Stimulated activated effector memory CD8-positive, alpha-beta T cell treated with anti-CD3 and anti-CD28 coated beads, Interleukin-12 subunit alpha, Interleukin-12 subunit beta, amount 100 ng/mL, for 72 hours (primary cell): ENCODE results near the gene CSF1.
"Not testable (repeated sequence)": the region's sequence is repeated elsewhere in the genome, so short reads cannot be mapped to it uniquely, and the experiment has no call there.

Experiments used
- ATAC-seq: fragments of 150-1000 bp; cut with Tn5 transposase; 2 replicates; pipeline ENCODE4 v1.10.0; 2021
- DNase-seq, 2 donors: peaks; one replicate each; pipeline ENCODE4 v3.0.0; 2021 to 2022; ENCODE audit warnings: low spot score in 2 of 2
- H3K27ac Mint-ChIP-seq: one replicate; pipeline ENCODE4 v1.8.0; 2022; ENCODE audit warnings: mild to moderate bottlenecking, mixed read lengths
- H3K36me3 Mint-ChIP-seq: one replicate; pipeline ENCODE4 v1.8.0; 2022; ENCODE audit warnings: mild to moderate bottlenecking, mixed read lengths
- H3K4me1 Mint-ChIP-seq: one replicate; pipeline ENCODE4 v1.8.0; 2022; ENCODE audit warnings: mixed read lengths
- H3K4me3 Mint-ChIP-seq: one replicate; pipeline ENCODE4 v1.8.0; 2022; ENCODE audit warnings: mild to moderate bottlenecking, mixed read lengths
- H3K9me3 Mint-ChIP-seq: one replicate; pipeline ENCODE4 v1.8.0; 2022; ENCODE audit warnings: mixed read lengths

Gene CSF1, protein sequence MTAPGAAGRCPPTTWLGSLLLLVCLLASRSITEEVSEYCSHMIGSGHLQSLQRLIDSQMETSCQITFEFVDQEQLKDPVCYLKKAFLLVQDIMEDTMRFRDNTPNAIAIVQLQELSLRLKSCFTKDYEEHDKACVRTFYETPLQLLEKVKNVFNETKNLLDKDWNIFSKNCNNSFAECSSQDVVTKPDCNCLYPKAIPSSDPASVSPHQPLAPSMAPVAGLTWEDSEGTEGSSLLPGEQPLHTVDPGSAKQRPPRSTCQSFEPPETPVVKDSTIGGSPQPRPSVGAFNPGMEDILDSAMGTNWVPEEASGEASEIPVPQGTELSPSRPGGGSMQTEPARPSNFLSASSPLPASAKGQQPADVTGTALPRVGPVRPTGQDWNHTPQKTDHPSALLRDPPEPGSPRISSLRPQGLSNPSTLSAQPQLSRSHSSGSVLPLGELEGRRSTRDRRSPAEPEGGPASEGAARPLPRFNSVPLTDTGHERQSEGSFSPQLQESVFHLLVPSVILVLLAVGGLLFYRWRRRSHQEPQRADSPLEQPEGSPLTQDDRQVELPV

DNA sequence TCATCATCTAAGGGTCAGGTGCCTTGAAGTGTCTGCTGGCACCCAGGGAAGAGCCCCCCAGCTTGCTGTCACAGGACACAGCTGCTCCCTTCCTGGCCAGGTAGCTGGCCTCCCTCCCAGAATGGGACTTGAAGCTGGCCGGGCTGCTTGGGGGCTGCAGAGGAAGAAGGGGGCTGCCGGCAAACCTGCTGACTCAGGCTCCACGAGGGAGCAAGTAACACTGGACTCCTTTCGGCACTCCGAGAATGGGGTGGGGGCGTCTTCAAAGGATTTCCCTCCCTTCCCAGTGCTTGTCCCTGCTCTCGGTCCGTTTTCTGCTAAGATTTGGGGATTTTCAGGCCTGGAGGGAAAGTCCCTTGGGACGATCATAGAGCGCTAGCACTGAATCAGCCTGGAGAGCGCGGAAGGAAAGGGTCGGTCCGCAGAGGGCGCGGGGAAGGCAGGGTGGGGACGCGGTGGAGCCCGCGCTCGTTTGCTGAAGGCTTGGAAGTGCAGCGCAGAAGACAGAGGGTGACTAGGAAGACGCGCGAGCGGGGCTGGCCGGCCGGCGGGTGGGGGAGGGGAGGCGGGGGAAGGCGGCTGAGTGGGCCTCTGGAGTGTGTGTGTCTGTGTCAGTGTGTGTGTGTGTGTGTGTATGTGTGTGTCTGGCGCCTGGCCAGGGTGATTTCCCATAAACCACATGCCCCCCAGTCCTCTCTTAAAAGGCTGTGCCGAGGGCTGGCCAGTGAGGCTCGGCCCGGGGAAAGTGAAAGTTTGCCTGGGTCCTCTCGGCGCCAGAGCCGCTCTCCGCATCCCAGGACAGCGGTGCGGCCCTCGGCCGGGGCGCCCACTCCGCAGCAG, at the start of gene CSF1:
Gene CSF1, plus strand, starts transcription at position 727 of the 840 bp plus-strand sequence. CDS start 175 bp downstream, outside the sequence.
- H3K4me1 Mint-ChIP-seq: peaks cover 90% of the 10 kb centered on the region
- peak; percentile 59 to 88 for DNase-seq
- peak; percentile 61 for ATAC-seq
- no peaks in the 10 kb centered on the region for H3K9me3 Mint-ChIP-seq
- H3K4me3 Mint-ChIP-seq: peak within 1 kb of the TSS; percentile 92
- peaks cover 59% of the 10 kb centered on the region for H3K36me3 Mint-ChIP-seq
- peak within 1 kb of the TSS; percentile 91 for H3K27ac Mint-ChIP-seq

DNA sequence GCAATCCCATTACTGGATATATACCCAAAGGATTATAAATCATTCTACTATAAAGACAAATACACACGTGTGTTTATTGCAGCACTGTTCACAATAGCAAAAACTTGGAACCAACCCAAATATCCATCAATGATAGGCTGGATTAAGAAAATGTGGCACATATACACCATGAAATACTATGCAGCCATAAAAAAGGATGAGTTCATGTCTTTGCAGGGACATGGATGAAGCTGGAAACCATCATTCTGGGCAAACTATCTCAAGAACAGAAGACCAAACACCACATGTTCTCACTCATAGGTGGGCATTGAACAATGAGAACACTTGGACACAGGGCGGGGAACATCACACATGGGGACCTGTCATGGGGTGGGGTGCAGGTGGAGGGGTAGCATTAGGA, 49.0 kb upstream of the CSF1 start:
- H3K9me3 Mint-ChIP-seq, ATAC-seq, H3K36me3 Mint-ChIP-seq: not testable (repeated sequence)

GRCh38 chr1:109863667-109864046, 47.0 kb upstream of the CSF1 start:
- Mint-ChIP-seq H3K4me3 (no peak overlapping the region), H3K9me3 (peaks cover 6% of the 10 kb centered on the region), H3K27ac (no peak overlapping the region), H3K4me1 (peaks cover 9% of the 10 kb centered on the region), H3K36me3 (no peaks in the 10 kb centered on the region)
- no peak for ATAC-seq
- DNase-seq: no peak

More for the DNA sequence above, 49.0 kb upstream of the CSF1 start:
- H3K4me1 Mint-ChIP-seq, H3K27ac Mint-ChIP-seq, H3K4me3 Mint-ChIP-seq, DNase-seq: not testable (repeated sequence)

GRCh38 chr1:109864047-109864822, 46.4 kb upstream of the CSF1 start:
- Mint-ChIP-seq H3K4me1 (peaks cover 8% of the 10 kb centered on the region), H3K4me3 (no peak overlapping the region), H3K36me3 (no peaks in the 10 kb centered on the region), H3K9me3 (peaks cover 6% of the 10 kb centered on the region), H3K27ac (no peak overlapping the region)
- ATAC-seq (peak; percentile 51), DNase-seq (no peak)

GRCh38 chr1:109864930-109865612, 45.6 kb upstream of the CSF1 start:
- ATAC-seq (no peak), DNase-seq (no peak)
- Mint-ChIP-seq H3K4me3 (no peak overlapping the region), H3K9me3 (peaks cover 6% of the 10 kb centered on the region), H3K27ac (no peak overlapping the region), H3K4me1 (no peaks in the 10 kb centered on the region), H3K36me3 (no peaks in the 10 kb centered on the region)

DNA sequence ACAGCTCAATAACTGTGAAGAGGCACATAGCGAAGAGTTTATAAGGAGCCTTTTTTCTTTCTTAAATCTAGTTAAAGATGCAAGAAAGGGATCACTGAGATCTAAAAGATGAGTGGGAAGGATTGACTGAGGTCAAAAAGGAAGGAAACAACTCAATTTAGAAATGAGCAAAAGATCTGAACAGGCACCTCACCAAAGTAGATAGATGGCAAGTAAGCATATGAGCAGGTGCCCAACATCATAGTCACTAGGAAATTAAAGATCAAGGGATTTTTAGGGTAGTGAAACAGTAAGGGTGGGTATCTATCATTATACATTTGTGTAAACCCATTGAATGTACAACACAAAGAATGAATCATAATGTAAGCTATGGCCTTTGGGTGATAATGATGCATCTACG, 44.6 kb upstream of the CSF1 start:
- no peak for DNase-seq
- ATAC-seq: no peak
- Mint-ChIP-seq H3K4me3 (no peak overlapping the region), H3K9me3 (peaks cover 6% of the 10 kb centered on the region), H3K4me1 (no peaks in the 10 kb centered on the region), H3K27ac (no peak overlapping the region), H3K36me3 (no peaks in the 10 kb centered on the region)

GRCh38 chr1:109873278-109874175, 37.1 kb upstream of the CSF1 start:
- Mint-ChIP-seq H3K36me3 (no peaks in the 10 kb centered on the region), H3K27ac (peak overlapping the region; percentile 30), H3K4me3 (no peak overlapping the region), H3K9me3 (no peaks in the 10 kb centered on the region), H3K4me1 (peaks cover 23% of the 10 kb centered on the region)
- ATAC-seq (no peak), DNase-seq (no peak)

- DNase-seq (no peak), ATAC-seq (no peak)
- no peaks in the 10 kb centered on the region for H3K36me3 Mint-ChIP-seq
- H3K9me3 Mint-ChIP-seq: no peaks in the 10 kb centered on the region
- peaks cover 23% of the 10 kb centered on the region for H3K4me1 Mint-ChIP-seq
- H3K4me3 Mint-ChIP-seq: no peak overlapping the region
- no peak overlapping the region for H3K27ac Mint-ChIP-seq
Measured at GRCh38 chr1:109874445-109874844, 36.2 kb upstream of the CSF1 start.

- no peaks in the 10 kb centered on the region for H3K36me3 Mint-ChIP-seq
- H3K4me3 Mint-ChIP-seq: no peak overlapping the region
- H3K9me3 Mint-ChIP-seq: no peaks in the 10 kb centered on the region
- H3K4me1 Mint-ChIP-seq: peaks cover 27% of the 10 kb centered on the region
- no peak for DNase-seq
- peak overlapping the region; percentile 21 for H3K27ac Mint-ChIP-seq
- ATAC-seq: no peak
Measured at GRCh38 chr1:109875874-109876273, 34.8 kb upstream of the CSF1 start.

GRCh38 chr1:109876617-109877316, 33.9 kb upstream of the CSF1 start:
- Mint-ChIP-seq H3K4me1 (peaks cover 27% of the 10 kb centered on the region), H3K4me3 (no peak overlapping the region), H3K27ac (no peak overlapping the region), H3K36me3 (no peaks in the 10 kb centered on the region), H3K9me3 (no peaks in the 10 kb centered on the region)
- no peak for ATAC-seq
- DNase-seq: no peak

DNA sequence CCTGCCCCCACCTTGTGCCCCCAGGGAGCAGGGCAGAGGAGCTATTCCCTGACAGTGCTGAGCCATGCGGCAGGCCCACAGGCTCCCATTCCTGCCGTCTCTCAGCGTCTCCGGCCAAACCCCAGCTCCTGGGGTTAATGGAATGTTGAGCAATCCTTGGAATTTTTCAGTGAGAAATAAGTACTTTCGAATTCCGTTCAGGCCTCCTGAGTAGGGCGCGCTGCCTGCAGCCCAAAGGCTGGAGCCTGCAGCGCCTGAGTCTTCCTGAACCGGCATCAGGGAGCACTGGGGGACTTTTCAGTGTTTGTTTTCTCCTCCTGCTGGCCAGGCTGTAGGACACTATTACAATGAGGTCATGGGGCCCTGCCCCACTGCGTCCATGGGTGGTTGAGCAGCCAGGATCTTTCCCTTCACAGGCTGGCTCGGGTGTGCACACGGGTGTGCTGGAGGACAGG, 33.3 kb upstream of the CSF1 start:
- H3K4me1 Mint-ChIP-seq: peaks cover 25% of the 10 kb centered on the region
- H3K4me3 Mint-ChIP-seq: no peak overlapping the region

GRCh38 chr1:109877776-109878175, 32.9 kb upstream of the CSF1 start:
- no peak overlapping the region for H3K27ac Mint-ChIP-seq
- ATAC-seq (no peak), DNase-seq (no peak)
- no peaks in the 10 kb centered on the region for H3K36me3 Mint-ChIP-seq
- H3K4me1 Mint-ChIP-seq: peaks cover 21% of the 10 kb centered on the region
- no peaks in the 10 kb centered on the region for H3K9me3 Mint-ChIP-seq
- no peak overlapping the region for H3K4me3 Mint-ChIP-seq

More for the DNA sequence above, 33.3 kb upstream of the CSF1 start:
- no peak overlapping the region for H3K27ac Mint-ChIP-seq
- no peak for ATAC-seq
- H3K36me3 Mint-ChIP-seq: no peaks in the 10 kb centered on the region
- no peak for DNase-seq
- no peaks in the 10 kb centered on the region for H3K9me3 Mint-ChIP-seq

DNA sequence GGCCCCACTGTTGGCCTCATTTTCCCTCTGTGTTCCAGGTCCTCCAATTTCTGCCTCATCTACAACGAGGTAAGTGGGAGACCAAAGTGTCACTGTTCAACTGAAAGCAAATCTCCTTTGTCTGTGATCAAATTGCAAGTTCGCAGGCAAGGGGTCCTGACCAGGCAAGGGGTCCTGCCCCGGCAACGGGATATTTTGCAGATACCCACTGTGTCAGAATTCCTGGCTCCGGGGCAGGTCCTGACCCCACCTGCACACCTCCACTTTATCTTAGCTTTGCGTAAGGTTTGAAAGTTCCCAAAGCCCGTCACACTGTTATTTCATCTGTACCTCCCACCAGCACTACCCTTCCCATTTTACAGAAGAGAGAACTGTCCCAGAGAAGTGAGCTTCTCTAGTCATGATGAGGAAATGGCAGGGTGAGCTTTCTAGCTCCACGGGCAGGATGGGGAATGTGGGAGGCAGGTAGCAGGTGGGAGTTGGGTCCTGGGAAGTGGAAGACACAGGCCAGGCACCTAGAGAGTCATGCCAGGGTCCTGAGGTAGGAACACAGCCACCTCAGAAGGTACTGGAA, 32.0 kb upstream of the CSF1 start:
- Mint-ChIP-seq H3K36me3 (no peaks in the 10 kb centered on the region), H3K27ac (no peak overlapping the region), H3K4me1 (peaks cover 17% of the 10 kb centered on the region), H3K4me3 (no peak overlapping the region), H3K9me3 (no peaks in the 10 kb centered on the region)
- ATAC-seq (no peak), DNase-seq (no peak)
